Gastrocnemius medialis (tissue), 4 donors: ENCODE results near the gene DPYD.

Source experiments
- CTCF ChIP-seq, 5 experiments: fragments of 450-650 bp in 3 of 5; fragments of 200-600 bp in 2 of 5; sonication (generic) in 2 of 5; IDR thresholded peaks in 4 of 5; conservative IDR thresholded peaks in 1 of 5; 1 replicate in 4 of 5; 2 replicates in 1 of 5; pipeline ENCODE4 v1.5.1; 2016 to 2019; ENCODE audit warnings: antibody characterized with exemption in 5 of 5, mild to moderate bottlenecking in 3 of 5, moderate library complexity in 3 of 5
- POLR2A ChIP-seq, 2 donors: fragments of 450-650 bp; IDR thresholded peaks; one replicate each; pipeline ENCODE4 v1.6.1; 2017; ENCODE audit warnings: antibody characterized with exemption in 2 of 2, mild to moderate bottlenecking in 2 of 2, moderate library complexity in 2 of 2

DNA sequence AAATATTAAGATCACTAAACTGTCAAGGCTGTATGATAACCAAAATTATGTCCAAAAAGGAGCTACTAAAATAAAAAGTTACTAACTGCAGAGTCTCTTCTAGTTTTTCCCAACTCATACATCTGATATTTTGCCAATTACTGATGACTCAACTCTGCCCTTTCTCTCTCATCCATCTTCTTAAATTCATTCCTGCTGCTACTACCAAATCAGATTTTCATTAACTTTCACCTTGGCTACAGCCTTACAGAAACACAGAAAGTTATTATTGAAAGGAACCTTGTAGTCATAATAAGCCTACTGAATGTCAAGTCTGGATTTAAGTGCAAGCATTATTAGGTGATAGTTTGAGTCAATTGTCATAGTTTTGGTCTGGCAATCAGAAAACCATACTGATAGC, 273.1 kb downstream of the DPYD start:
- TF ChIP-seq CTCF (IDR thresholded peaks at IDR 0.05 in 4 of 5, conservative IDR thresholded peaks at IDR 0.05 in 1 of 5): no peak
- no peak for TF ChIP-seq POLR2A (IDR thresholded peaks at IDR 0.05)
